AG04450 (cell line): Measurements from ENCODE around the gene PDCD5. TPM values are rescaled to one million over a fixed set of nuclear protein-coding genes. Genes with fewer than 3 reads are reported as not detected.

Experiments used
- CTCF ChIA-PET: fragments of 300-600, 350-600 bp; formaldehyde crosslinking; extraction: SDS; loops from one replicate; lab custom pipeline; 2022; ENCODE audit warnings: antibody characterized with exemption, inconsistent platforms; lab: Charles Lee
- POLR2A ChIA-PET: fragments of 350-600 bp; formaldehyde crosslinking; extraction: SDS; loops from one replicate; lab custom pipeline; 2021; ENCODE audit warnings: antibody characterized with exemption, inconsistent platforms; lab: Yijun Ruan, JAX
- DNase-seq: peaks from one replicate; pipeline ENCODE4 v3.0.0-alpha.2; 2011; ENCODE audit warnings: low read depth, low spot score
- H3K27ac ChIP-seq: one replicate; pipeline ENCODE4 v1.5.1; 2012; ENCODE audit warnings: low read depth, low read length, control low read depth
- H3K27me3 ChIP-seq: one replicate; pipeline ENCODE4 v1.6.0; 2012; ENCODE audit warnings: low read length; ENCODE audit not compliant: control insufficient read depth, insufficient read depth
- H3K4me3 ChIP-seq: 2 replicates; pipeline ENCODE4 v1.5.1; 2011; ENCODE audit warnings: mild to moderate bottlenecking, low read depth, low read length, control low read depth
- H3K9me3 ChIP-seq: 2 replicates; pipeline ENCODE4 v1.5.1; 2012; ENCODE audit warnings: low read length; ENCODE audit not compliant: control insufficient read depth, insufficient read depth
- polyA plus RNA-seq: library from polyadenylated mRNA; depleted of rRNA; stranded (reverse); fragments of >200 nt; gene quantifications from 2 replicates; pipeline ENCODE4 v1.2.3, GENCODE V29; 2011
- TF ChIP-seq, protein P1 (sequence below): IDR thresholded peaks from 2 replicates; pipeline ENCODE4 v1.5.1; 2011; ENCODE audit warnings: low read depth, low read length, control low read depth, inconsistent platforms

PDCD5 gene
- polyA plus RNA-seq, 1 experiment: 124 TPM

DNA sequence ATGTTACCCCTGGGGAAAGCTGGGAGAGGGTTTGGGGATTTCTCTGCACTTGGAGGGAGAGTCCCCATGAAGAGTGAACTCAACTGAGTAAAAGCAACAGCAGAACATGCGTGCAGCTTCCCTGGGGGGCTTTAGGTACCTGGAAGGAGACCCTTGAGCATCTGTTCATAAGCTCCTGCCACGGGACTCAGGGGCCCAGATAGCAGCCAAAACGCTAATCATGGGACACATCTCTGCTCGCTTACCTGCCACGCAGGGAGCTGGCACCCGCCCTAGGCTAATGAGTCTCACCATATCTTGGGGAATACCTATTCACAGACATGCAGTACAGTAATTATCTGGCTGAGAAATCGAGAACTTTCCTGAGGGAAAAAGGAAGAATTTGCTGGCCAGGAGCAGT, 33.9 kb downstream of the PDCD5 start:
- POLR2A ChIA-PET: no interaction called here
- CTCF ChIA-PET: interaction anchor here (1.8 kb wide), 1 partner anchor 15 kb away, joined by 6 read pairs; no protein-coding TSS in a partner anchor
- H3K9me3 ChIP-seq: no peaks in the 10 kb centered on the region
- no peaks in the 10 kb centered on the region for H3K27me3 ChIP-seq
- no peak for DNase-seq
- TF ChIP-seq, protein P1, sequence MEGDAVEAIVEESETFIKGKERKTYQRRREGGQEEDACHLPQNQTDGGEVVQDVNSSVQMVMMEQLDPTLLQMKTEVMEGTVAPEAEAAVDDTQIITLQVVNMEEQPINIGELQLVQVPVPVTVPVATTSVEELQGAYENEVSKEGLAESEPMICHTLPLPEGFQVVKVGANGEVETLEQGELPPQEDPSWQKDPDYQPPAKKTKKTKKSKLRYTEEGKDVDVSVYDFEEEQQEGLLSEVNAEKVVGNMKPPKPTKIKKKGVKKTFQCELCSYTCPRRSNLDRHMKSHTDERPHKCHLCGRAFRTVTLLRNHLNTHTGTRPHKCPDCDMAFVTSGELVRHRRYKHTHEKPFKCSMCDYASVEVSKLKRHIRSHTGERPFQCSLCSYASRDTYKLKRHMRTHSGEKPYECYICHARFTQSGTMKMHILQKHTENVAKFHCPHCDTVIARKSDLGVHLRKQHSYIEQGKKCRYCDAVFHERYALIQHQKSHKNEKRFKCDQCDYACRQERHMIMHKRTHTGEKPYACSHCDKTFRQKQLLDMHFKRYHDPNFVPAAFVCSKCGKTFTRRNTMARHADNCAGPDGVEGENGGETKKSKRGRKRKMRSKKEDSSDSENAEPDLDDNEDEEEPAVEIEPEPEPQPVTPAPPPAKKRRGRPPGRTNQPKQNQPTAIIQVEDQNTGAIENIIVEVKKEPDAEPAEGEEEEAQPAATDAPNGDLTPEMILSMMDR: no peak
- H3K27ac ChIP-seq: no peak overlapping the region
- H3K4me3 ChIP-seq: no peak overlapping the region

DNA sequence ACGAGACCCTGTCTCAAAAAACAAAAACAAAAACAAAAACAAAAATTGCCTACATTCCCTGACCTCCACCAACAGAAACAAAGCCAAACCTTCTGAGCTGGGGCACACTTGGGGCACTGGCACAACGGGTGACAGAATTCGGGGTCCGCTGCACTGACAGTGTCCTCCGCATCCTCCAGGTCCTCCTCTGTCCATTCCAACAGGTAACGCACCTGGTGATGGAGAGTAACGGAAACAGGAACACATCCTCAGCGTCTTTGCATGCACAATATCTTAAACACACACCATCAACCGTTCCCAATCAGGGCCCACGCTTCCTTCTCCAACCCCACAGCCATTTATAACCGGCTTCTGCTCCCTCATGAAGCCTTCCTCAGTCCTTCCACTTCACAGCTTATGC, 34.6 kb downstream of the PDCD5 start:
- Histone ChIP-seq H3K27ac (no peak overlapping the region), H3K27me3 (no peaks in the 10 kb centered on the region), H3K4me3 (no peak overlapping the region), H3K9me3 (no peaks in the 10 kb centered on the region)
- DNase-seq: no peak
- ChIA-PET POLR2A (no interaction called here), CTCF (interaction anchor here (1.8 kb wide), 1 partner anchor 16 kb away, joined by 6 read pairs; no protein-coding TSS in a partner anchor)
- TF ChIP-seq, protein P1: no peak

DNA sequence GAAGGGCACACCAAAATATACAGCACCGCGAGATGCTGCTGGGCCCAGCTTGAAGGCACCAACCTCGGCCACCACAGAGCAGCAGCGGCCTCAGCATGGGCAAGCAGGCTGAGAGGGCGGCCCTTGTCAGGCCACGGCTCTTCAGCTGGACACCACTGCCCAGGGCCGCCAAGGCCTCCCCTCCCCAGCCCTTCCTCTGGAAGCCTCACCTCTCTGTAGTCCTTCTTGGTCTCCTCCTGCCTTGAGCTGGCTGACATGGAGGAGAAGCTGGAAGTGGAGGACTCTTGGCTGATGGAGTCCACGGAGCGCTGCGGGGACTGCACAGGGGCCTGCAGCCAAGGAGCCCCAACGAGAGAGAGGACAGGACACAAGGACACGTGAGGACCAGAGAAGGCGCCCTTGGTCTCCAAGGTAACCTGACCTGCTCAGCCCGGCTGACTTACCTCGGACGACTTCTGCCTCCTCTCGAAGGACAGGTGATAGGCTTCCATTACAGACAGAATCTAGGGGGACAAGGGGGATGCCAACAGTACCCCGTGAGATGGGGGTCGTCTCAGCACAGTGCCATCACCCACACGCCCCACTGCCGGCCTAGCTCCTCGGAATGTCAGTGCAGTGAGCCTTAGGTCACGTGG, 38.2 kb downstream of the PDCD5 start:
- DNase-seq: no peak
- ChIA-PET CTCF (interaction anchor here (1.9 kb wide), 1 partner anchor 19 kb away, joined by 6 read pairs; no protein-coding TSS in a partner anchor), POLR2A (no interaction called here)
- Histone ChIP-seq H3K4me3 (no peak overlapping the region), H3K27ac (no peak overlapping the region), H3K9me3 (no peaks in the 10 kb centered on the region), H3K27me3 (no peaks in the 10 kb centered on the region)
- TF ChIP-seq, protein P1: no peak

DNA sequence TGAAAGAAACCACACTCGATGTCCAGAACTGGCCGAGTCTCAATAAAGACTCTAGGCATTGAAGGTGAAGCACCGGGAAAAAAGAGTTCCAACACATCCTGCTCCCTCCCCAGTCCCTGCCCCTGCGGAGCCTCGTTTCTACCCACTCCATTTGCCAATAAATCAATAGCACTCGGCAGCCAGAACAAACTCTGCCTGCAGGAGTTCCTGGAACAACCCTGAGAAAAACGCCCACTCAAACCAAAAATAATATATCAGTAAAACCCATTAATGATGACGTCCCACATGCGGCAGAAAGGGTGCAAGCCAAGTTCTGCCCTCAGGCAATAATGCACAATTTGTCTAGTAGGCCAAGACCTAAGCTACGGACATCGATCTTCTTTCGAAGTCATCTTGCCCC, 41.0 kb downstream of the PDCD5 start:
- H3K27ac ChIP-seq: no peak overlapping the region
- POLR2A ChIA-PET: no interaction called here
- TF ChIP-seq, protein P1: no peak
- CTCF ChIA-PET: interaction anchor here (1.9 kb wide), 1 partner anchor 22 kb away, joined by 8 read pairs; no protein-coding TSS in a partner anchor
- H3K27me3 ChIP-seq: no peaks in the 10 kb centered on the region
- no peak for DNase-seq
- H3K4me3 ChIP-seq: no peak overlapping the region
- H3K9me3 ChIP-seq: no peaks in the 10 kb centered on the region

DNA sequence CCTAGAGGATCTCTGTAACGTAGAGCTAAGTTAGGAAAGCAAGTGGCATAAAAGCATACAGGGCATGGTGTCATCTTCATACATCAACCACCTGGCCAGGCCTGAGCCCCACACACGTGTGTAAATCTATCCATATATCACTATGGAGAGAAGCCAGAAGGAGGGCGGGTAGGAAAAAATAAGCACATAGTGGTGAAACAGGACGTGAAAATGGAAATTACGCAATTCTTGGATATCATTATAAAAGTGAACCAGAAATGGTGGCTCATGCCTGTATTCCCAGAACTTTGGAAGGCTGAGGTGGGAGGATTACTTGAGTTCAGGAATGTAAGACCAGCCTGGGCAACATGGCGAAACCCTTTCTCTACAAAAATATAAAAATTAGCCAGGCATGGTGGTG, 43.4 kb downstream of the PDCD5 start:
- ChIA-PET CTCF (interaction anchor here (0.5 to 1.5 kb wide), 3 partner anchors 25 to 1147 kb away, joined by 3 to 5 read pairs (median 3); no protein-coding TSS in a partner anchor), POLR2A (no interaction called here)
- Histone ChIP-seq H3K4me3 (no peak overlapping the region), H3K9me3 (no peaks in the 10 kb centered on the region; the same call in 1 of the 2 replicates), H3K27ac (no peak overlapping the region), H3K27me3 (no peaks in the 10 kb centered on the region)
- DNase-seq: no peak
- TF ChIP-seq, protein P1: no peak
